ENCODE data around the gene C20orf204. TPM values are rescaled to one million over a fixed set of nuclear protein-coding genes. Genes with fewer than 3 reads are reported as not detected.

Gene C20orf204
- total and polyA plus RNA-seq, 2 donors (not counting 3 experiments of a cell fraction or from before 2014, with no cell fraction given) = 2.8 to 5.8 TPM

- no TSS peak for BruUV-seq (replicated peaks)
- Histone ChIP-seq H3K4me3 (replicated peaks in 1 of 3; ENCODE audit: insufficient read depth in 1 of 3, low read depth in 1 of 3, low read length in 3 of 3) (peak overlapping the region in 2 of 3 experiments; percentile 72 to 91), H3K27me3 (ENCODE audit: control insufficient read depth in 2 of 2, insufficient read depth in 2 of 2, low read length in 2 of 2) (no peaks in the 10 kb centered on the region), H3K36me3 (ENCODE audit: control insufficient read depth in 2 of 2, extremely low read depth in 1 of 2, insufficient read depth in 2 of 2, low read length in 2 of 2) (no peaks in the 10 kb centered on the region), H3K9me3 (replicated peaks; ENCODE audit: control insufficient read depth, insufficient read depth, low read length) (no peaks in the 10 kb centered on the region), H3K4me2 (ENCODE audit: insufficient read depth, low read length) (peak overlapping the region; percentile 71), H3K4me1 (ENCODE audit: control insufficient read depth, extremely low read depth, insufficient read depth, low read length) (peaks cover 23% of the 10 kb centered on the region), H2AFZ (ENCODE audit: low read depth, low read length) (peak overlapping the region; percentile 76), H3K79me2 (ENCODE audit: control insufficient read depth, insufficient read depth, low read length) (peaks cover 6% of the 10 kb centered on the region), H3K27ac (ENCODE audit: insufficient read depth, low read depth, low read length) (peak overlapping the region; percentile 63), H3K9ac (replicated peaks; ENCODE audit: extremely low read depth, insufficient read depth, low read length) (peak overlapping the region; percentile 86), H4K20me1 (replicated peaks; ENCODE audit: control insufficient read depth, extremely low read depth, insufficient read depth, low read length) (no peaks in the 10 kb centered on the region), H3K9me1 (replicated peaks; ENCODE audit: control insufficient read depth, extremely low read depth, insufficient read depth, low read length) (no peaks in the 10 kb centered on the region)
- intact Hi-C loops (cut with micrococcal nuclease) (loop anchor here (10.0 kb wide), 1 partner anchor 63 kb away; no protein-coding TSS in a partner anchor), dilution Hi-C loops (cut with MboI; ENCODE audit: extremely low pct_ligation_motif_present, low sequenced_read_pairs) (no loop called here)
- FAIRE-seq (peak; percentile 8), DNase-seq (ENCODE audit: low read depth, low spot score) (no peak)
- CTCF ChIA-PET = interaction anchor here (1.0 to 15.2 kb wide), 7 partner anchors 8 to 88 kb away, joined by 3 to 412 read pairs (median 6); partner anchors contain the start of genes C20orf204, PRPF6 and SAMD10
- POLR2A ChIA-PET = interaction anchor here (1.0 to 1.4 kb wide), 4 partner anchors 8 to 197 kb away, joined by 3 to 11 read pairs (median 4); partner anchors contain the start of gene TPD52L2
- TF ChIP-seq JUN (IDR thresholded peaks at IDR 0.05; ENCODE audit: borderline replicate concordance, insufficient read depth, insufficient read length, low read depth) (no peak), GATA2 (IDR thresholded peaks at IDR 0.05; ENCODE audit: insufficient read depth, insufficient read length, low read depth, low read length) (no peak), FOS (IDR thresholded peaks at IDR 0.05; ENCODE audit: borderline replicate concordance, insufficient read depth, low read length) (no peak), EZH2 (IDR thresholded peaks at IDR 0.05; ENCODE audit: borderline replicate concordance, low read depth, low read length, severe bottlenecking) (no peak), POLR2AphosphoS5 (IDR thresholded peaks at IDR 0.05; ENCODE audit: insufficient read depth, low read depth, low read length) (no peak), MYC (IDR thresholded peaks at IDR 0.05; ENCODE audit: low read depth, low read length) (no peak), MAX (IDR thresholded peaks at IDR 0.05; ENCODE audit: insufficient read depth, insufficient read length) (no peak), CTCF (IDR thresholded peaks at IDR 0.05; ENCODE audit: extremely low read depth in 1 of 2, insufficient read depth in 1 of 2, low read depth in 1 of 2, low read length in 2 of 2) (no peak), POLR2A (IDR thresholded peaks at IDR 0.05; ENCODE audit: low read depth, low read length) (no peak)
These were observed 26.3 kb downstream of the C20orf204 start for GRCh38 chr20:64062276-64062595.

Data from endothelial cell of umbilical vein (primary cell).